K562 (cell line): ENCODE measurements around the gene ZDHHC14. TPM values are rescaled to one million over a fixed set of nuclear protein-coding genes. Genes with fewer than 3 reads are reported as not detected.

Experiments used
- CAMTA2 ChIP-seq: fragments of 250-450 bp; sonication (Bioruptor Pico); conservative IDR thresholded peaks from 2 replicates; pipeline ENCODE4 v1.5.1; 2022
- CHD7 ChIP-seq: fragments of 200-600 bp; sonication (generic); IDR thresholded peaks from one replicate; pipeline ENCODE4 v1.6.1; 2012; ENCODE audit warnings: mild to moderate bottlenecking, low read depth, low read length, inconsistent platforms
- IRF2 ChIP-seq: sonication (generic); formaldehyde crosslinking; IDR thresholded peaks from 2 replicates; pipeline ENCODE4 v1.8.1; 2022; ENCODE audit warnings: mild to moderate bottlenecking, missing genetic modification reagents
- NR3C1 ChIP-seq: sonication (generic); formaldehyde crosslinking; IDR thresholded peaks from 2 replicates; pipeline ENCODE4 v1.8.1; 2022; ENCODE audit warnings: missing genetic modification reagents
- SPI1 ChIP-seq: IDR thresholded peaks from 2 replicates; pipeline ENCODE4 v1.6.1; 2011; ENCODE audit warnings: low read depth, low read length, control low read depth, borderline replicate concordance
- SRSF7 ChIP-seq: fragments of 200-400 bp; formaldehyde crosslinking; optimal IDR thresholded peaks from 2 replicates; pipeline ENCODE3; 2017; ENCODE audit warnings: mild to moderate bottlenecking, low read depth, low read length
- ZNF324 ChIP-seq: fragments of 250-450 bp; sonication (Bioruptor Pico); IDR thresholded peaks from 2 replicates; pipeline ENCODE4 v1.4.0; 2020; ENCODE audit warnings: mild to moderate bottlenecking
- ZNF592 ChIP-seq: fragments of 450-650 bp; IDR thresholded peaks from 2 replicates; pipeline ENCODE4 v1.6.1; 2017; ENCODE audit warnings: antibody characterized with exemption, mild to moderate bottlenecking
- polyA plus RNA-seq, 8 experiments: library from polyadenylated mRNA; depleted of rRNA in 4 of 8; stranded (reverse) in 5 of 8; unstranded in 3 of 8; fragments of >200 nt; fragmentation: Nextera tagmentation in 2 of 8; fragmentation: Illumina TruSeq in 1 of 8; extraction: Ambion mirVana in 2 of 8; extraction: Trizol in 1 of 8; gene quantifications; 2 replicates each; pipeline versions ENCODE4 v1.2.1 to v1.2.3, GENCODE V29; 2011 to 2014; ENCODE audit warnings: inconsistent platforms in 1 of 8, missing spikeins in 1 of 8
- total RNA-seq, 7 experiments: library from RNA; depleted of rRNA in 6 of 7; stranded (reverse); fragments of >200 nt in 6 of 7; fragmentation: Illumina TruSeq in 2 of 7; extraction: Trizol in 2 of 7; gene quantifications; 2 replicates each; pipeline versions ENCODE4 v1.2.1 to v1.2.3, GENCODE V29; 2011 to 2021; ENCODE audit warnings: low replicate concordance in 1 of 7

Gene ZDHHC14
- total and polyA plus RNA-seq, 9 of the 15 experiments (the other 6 are each of a cell fraction or from before 2014, with no cell fraction given) = 0.92 to 23.1 (median 13.8) TPM

- TF ChIP-seq CHD7 = no peak
- no peak for TF ChIP-seq ZNF592
- no peak for TF ChIP-seq CAMTA2 (CRISPR knock-in tag)
- TF ChIP-seq ZNF324 (CRISPR knock-in tag) = no peak
- no peak for TF ChIP-seq SRSF7
- TF ChIP-seq NR3C1 (CRISPR knock-in tag) = no peak
- TF ChIP-seq IRF2 (CRISPR knock-in tag) = no peak
- no peak for TF ChIP-seq SPI1
Observed at GRCh38 chr6:157693867-157694266, 312.9 kb downstream of the ZDHHC14 start (continued).
